ENCODE data around the gene HAUS6. TPM values are rescaled to one million over a fixed set of nuclear protein-coding genes. Genes with fewer than 3 reads are reported as not detected.

Gene HAUS6
- total RNA-seq, 1 donor from 2014 or later: 32.2 TPM

Other genes starting within 250 kb of the HAUS6 start
- not detected in 2 replicates for gene SAXO1, start 69.7 kb downstream of the HAUS6 start, total RNA-seq
- gene RRAGA, start 53.5 kb downstream of the HAUS6 start, total RNA-seq: 54.1 and 54.3 TPM in 2 replicates
- gene PLIN2, start 24.6 kb upstream of the HAUS6 start, total RNA-seq: 56.0 and 59.0 TPM in 2 replicates
- gene DENND4C, start 127.8 kb upstream of the HAUS6 start, total RNA-seq: 13.6 and 16.8 TPM in 2 replicates

Data from activated CD4-positive, alpha-beta T cell treated with anti-CD3 and anti-CD28 coated beads, Interleukin-2, amount 10 ng/mL, durations not matched to agents 24 days and 14 days (primary cell).